SK-N-MC (cell line): Measurements from ENCODE around the gene FAM210A.

Experiments used
- EZH2 ChIP-seq: fragments of 200-600 bp; sonication (generic); IDR thresholded peaks from one replicate; pipeline ENCODE4 v1.6.1; 2017; ENCODE audit warnings: antibody characterized with exemption
- FOXP2 ChIP-seq: optimal IDR thresholded peaks from 2 replicates; pipeline ENCODE3; 2011; ENCODE audit warnings: mild to moderate bottlenecking, moderate library complexity; ENCODE audit not compliant: insufficient read depth; ENCODE audit errors: extremely low read length, control extremely low read depth
- POLR2AphosphoS5 ChIP-seq: IDR thresholded peaks from 2 replicates; pipeline ENCODE4 v1.6.1; 2012; ENCODE audit warnings: mild to moderate bottlenecking, low read depth, low read length, borderline replicate concordance

DNA sequence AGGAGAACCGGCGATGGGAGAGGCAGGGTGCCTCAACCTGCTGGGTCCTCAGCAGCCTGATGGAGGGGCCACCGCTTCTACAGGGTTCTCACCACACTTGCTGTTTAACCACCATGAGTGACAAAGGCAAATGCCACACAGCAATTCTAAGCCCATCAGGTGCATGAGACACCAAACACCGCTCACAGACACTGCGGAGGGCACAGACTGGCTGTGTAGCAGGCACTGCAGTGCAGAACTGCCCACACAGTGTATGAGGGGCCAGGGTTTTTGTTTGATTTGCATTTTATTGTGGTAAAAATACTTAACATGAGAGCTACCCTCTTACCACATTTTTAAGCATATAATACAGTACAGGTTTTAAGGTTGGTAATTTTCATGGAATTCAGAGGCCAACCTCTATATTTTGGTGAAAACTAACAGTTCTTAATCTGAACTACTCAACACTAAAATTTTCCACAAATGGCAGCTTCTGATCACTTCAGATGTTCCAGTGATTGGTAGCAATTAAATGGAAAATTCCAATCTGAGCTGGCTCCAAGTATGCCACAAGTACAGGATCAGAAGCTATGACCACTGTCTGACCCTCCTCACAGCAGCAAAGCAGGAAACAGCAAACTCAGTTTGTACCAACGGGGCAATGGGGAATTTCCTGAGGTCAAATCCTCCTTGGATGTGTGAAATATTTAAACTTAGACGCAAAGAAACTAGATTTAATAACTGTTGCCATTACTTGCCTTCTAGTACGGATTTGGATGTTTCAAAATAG, 67.7 kb downstream of the FAM210A start:
- TF ChIP-seq POLR2AphosphoS5 (no peak), EZH2 (no peak), FOXP2 (no peak)
